CD4-positive, alpha-beta T cell treated with Interleukin-6 at 100 ng/mL for 8 hours (primary cell): ENCODE results near the gene KRTAP10-1.

Experiments
- DNase-seq: peaks from one replicate; pipeline ENCODE4 v3.0.0-alpha.2; 2020; ENCODE audit warnings: mixed read lengths, low spot score

Gene KRTAP10-1

GRCh38 chr21:44548922-44549321 is 8.9 kb upstream of the KRTAP10-1 start:
- no peak for DNase-seq

DNA sequence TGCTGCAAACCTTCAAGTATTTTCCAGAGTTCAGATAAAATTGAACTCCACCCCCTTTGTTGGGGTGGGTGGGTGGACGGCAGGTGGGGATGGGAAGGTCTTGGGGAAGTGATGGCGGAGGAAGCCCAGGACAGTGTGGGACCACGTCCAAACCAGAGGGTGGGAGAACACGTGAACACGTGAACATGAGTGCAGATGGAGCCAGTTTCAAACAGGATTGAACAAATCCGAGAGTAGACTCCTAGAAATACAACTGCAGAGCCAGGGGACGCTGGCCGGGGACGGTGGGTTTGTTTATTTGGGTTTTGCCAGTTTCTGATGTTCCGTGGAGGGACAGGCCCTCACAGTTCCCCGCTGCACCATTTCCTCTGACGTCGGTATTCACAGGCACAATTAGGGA is 8.4 kb upstream of the KRTAP10-1 start:
- DNase-seq: no peak

GRCh38 chr21:44547656-44548331 is 7.8 kb upstream of the KRTAP10-1 start:
- DNase-seq: peak; percentile 67

DNA sequence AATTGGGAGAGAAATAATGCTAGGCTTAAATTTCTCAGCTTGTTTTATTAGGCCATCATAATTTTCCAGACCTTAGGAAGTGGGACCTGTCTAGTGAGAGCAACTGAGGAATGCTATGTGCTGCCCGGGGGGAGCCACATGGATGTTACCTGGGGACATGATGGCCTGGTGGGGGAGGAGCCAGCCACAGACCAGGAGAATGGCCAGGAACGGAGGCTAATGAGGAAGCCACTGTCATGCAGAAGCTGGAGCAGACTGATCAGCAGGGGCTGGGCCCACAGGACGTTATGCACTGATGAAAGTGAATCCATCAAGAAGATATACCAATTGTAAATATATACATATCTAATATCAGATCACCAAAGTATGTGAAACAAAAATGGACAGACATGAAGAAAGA is 4.6 kb upstream of the KRTAP10-1 start:
- no peak for DNase-seq

DNA sequence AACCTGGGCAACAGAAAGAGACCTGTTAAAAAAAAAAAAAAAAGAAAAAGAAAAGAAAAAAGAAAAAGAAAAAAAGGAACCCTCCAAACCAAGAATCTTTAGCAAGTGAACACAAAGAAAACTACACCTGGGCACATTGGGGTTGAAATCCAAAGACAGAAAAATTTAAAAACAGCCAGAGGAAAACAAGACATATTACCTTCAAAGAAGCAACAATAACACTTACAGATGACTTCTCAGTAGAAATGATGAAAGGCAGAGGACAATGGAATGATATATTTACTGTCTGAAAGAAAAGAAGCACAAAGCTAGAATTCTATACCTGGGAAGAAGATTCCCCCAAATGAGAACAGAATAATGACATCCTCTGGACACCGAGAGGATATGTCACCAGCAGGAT is 2.7 kb upstream of the KRTAP10-1 start:
- no peak for DNase-seq

GRCh38 chr21:44540741-44541288 is 820 bp upstream of the KRTAP10-1 start:
- DNase-seq: no peak

DNA sequence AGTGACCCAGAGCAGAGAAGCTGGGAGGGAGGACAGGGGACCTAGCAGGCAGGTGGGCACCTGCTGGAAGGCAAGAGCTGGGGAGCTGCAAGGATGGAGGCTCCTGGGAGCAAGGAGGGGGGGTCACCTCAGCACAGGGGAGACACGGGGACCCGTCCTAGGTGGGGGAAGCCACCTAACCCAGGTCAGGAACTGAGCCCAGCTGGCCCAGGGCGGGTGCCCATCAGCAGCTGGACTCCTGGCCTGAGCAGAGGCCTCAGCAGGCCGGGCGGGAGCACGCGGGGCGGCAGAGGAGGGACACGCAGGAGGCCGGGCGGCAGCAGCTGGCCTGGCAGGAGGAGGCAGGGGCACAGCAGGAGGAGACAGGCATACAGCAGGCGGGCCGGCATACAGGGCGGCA is 949 bp downstream of the KRTAP10-1 start:
- no peak for DNase-seq

GRCh38 chr21:44537930-44538911 is 1.8 kb downstream of the KRTAP10-1 start:
- no peak for DNase-seq

DNA sequence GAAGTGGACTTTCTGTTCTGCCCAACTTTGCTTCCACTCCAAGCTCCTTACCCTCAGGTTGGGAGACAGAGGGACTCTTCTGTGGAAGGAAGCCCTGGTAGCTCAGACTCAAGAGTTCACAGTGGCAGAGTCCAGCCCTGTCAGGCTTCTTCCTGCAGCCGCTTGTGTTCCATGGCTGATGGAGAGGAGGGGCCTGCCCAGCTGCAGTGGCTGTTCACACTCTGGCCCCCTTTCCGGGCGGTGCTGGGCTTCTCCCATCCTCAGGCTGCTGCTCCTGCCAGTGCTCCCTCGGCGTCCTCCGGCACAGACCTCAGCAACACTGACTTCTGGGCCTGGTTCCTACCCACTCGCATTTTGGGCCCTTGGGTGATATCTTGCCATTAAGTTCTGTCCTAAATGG is 4.0 kb downstream of the KRTAP10-1 start:
- no peak for DNase-seq

GRCh38 chr21:44534688-44535087 is 5.3 kb downstream of the KRTAP10-1 start:
- DNase-seq: no peak

DNA sequence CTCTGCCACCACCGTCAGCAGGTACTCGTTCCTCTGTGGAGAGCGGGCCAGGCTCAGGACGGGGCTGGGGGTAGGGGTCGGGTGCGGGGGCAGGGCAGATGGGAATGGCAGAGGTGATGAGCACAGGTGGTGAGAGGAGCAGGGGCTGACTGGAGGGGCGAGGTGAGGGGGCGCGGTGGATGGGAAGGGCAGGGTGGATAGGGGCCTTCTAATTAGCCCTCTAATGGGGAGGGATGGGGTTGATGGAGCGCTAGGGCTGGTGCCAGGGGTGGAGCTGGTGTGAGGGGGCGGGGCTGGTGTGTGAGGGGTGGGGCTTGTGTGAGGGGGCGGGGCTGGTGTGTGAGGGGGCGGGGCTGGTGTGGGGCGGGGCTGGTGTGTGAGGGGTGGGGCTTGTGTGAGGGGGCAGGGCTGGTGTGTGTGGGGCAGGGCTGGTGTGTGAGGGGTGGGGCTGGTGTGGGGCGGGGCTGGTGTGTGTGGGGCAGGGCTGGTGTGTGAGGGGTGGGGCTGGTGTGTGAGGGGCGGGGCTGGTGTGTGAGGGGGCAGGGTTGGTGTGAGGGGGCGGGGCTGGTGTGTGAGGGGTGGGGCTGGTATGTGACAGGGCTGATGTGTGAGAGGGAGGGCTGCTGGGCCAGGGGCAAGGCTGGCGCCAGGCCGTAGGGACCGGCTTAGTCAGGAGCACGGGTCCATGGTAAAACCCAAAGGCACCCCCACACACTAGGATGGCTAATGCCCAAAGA is 5.9 kb downstream of the KRTAP10-1 start:
- no peak for DNase-seq

DNA sequence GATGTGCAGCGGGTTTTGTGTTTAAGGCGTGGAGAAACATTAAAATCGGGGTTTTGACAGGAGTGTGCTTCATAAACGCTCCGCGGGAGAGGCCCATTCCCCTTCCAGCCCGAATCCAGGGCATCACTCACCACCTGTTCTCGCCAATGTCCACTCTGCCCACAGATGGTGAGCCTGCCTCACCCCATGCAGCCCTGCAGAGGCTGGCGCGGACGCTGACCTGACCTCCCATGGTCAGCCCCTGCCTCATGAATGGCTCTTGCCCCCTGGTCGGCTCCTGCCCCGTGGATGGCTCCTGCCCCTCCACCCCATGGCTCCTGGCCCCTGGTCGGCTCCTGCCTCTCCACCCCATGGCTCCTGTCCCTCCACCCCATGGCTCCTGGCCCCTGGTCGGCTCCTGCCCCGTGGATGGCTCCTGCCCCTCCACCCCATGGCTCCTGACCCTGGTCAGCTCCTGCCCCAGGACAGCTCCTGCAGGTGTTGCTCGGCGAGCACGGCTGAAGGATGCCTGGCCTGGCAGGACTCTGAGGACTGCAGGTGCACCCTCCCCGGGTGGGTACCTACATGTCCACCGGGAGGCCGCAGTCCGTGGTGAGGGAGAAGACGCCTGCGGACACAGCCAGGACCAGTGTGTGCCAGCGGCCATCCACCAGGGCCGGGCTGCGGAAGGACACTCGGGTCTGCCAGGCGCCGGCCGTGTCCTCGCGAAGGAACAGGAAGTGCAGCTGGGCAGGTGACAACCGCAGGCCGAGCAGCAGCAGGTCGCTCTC is 6.7 kb downstream of the KRTAP10-1 start:
- no peak for DNase-seq

- DNase-seq: no peak
Measured at GRCh38 chr21:44532712-44533111, 7.3 kb downstream of the KRTAP10-1 start.

GRCh38 chr21:44531606-44532564 is 8.1 kb downstream of the KRTAP10-1 start:
- no peak for DNase-seq

GRCh38 chr21:44530903-44531605 is 8.9 kb downstream of the KRTAP10-1 start:
- DNase-seq: no peak

DNA sequence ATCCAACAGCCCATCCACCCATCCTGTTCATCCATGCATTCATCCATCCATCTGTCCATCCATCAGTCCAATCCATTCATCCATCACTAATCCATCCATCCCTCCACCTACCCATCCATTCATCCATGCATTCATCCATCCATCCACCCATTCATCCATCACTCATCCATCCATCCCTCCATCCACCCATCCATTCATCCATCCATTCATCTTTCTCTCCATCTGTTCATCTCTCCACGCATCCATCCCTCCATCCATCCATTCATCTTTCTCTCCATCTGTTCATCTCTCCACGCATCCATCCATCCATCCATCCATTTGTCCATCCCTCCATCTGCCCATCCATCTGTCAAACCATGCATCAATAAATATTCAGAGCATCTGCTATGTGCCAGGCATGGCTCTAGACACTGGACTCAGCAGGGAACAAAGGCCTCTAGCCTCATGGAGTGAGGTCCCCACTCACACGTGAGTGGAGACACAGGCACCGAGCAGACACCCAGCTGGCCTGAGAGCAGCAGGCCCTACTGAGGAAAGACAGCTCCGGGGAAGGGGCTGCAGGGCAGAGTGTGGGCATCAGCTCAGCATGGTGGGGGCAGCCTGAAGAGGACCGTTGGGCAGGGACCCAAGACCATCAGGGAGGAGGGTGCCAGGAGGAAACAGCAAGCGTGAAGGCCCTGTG is 9.6 kb downstream of the KRTAP10-1 start:
- no peak for DNase-seq

DNA sequence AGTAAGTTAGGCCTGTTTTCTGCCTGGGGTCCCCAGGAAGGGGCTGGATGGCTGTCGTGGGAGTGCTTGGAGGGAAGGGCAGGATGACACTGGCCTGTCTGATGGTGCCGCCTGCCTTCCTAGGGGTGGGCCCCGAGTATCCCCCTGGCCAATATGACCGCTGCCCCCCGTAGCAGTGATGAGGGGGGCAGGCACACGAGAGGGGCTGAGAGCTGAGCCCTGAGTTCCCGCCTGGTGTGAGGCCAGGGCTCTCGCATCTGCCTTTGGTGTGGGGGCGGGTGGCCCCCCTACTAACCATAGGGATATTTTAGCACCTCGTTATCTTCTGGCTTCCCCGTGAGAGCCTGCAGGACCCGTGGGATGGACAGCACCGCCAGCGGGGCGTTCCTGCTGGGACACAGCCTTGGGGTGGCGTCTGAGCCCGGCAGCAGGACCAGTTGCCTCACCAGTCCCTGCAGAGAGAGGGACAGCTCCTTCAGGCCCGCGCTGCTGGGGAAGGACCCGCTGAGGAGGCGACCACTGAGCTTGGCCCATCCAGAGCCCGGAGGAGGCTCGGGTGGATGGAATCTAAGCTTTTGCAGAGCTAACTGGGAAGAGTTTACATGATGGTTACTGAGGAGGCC is 10.4 kb downstream of the KRTAP10-1 start:
- DNase-seq: no peak

DNA sequence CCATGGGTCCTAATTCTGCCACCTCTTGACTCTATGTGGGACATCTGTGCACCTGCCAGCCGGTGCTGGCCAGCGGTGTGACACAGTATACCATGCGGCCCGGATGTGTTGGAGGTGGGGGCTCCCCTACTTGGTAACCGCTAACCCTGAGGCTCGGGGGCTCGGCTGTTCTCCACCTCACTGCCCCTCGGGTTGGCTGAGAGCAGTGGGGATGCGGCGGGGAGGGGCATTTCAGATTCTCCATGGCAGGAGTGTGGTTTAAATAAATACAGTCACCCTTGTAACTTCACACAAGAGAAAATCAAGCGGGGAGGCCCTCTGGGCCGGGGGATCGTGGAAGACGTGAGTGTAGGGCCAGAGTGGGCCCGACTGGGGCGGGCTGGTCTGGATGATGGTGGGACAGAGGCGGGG is 11.0 kb downstream of the KRTAP10-1 start:
- DNase-seq: no peak

DNA sequence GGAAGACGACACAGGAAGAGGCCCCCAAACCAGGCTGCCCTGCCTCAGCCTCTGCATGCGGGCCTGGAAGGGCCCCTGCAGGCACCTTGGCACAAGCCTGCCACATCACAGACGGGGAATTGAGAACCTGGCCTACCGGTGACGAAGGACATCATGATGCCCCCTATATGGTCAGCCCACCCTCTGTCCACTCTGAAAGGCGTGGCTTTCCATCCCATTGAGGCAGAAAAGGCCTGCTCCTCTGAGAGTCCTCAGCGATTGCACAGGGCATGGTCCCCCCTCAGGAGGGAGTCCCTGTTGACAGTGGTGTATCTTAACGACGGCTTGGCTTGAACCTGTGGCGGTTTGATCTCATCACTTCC is 11.4 kb downstream of the KRTAP10-1 start:
- no peak for DNase-seq
